Aorta (tissue), 5 donors: Measurements from ENCODE around the gene PIAS1. TPM values are rescaled to one million over a fixed set of nuclear protein-coding genes. Genes with fewer than 3 reads are reported as not detected.
"Not testable (repeated sequence)": the region's sequence is repeated elsewhere in the genome, so short reads cannot be mapped to it uniquely, and the experiment has no call there.

Source experiments
- ATAC-seq: fragments of 200-7000 bp; cut with Tn5 transposase; one replicate; pipeline ENCODE4 v1.9.1; 2022; ENCODE audit warnings: moderate library complexity; ENCODE audit not compliant: low FRiP score
- DNase-seq, 2 donors: peaks; one replicate each; pipeline ENCODE4 v3.0.0-alpha.2; 2020
- H3K27ac ChIP-seq, 2 donors: one replicate each; pipeline ENCODE4 v1.5.1; 2013; ENCODE audit warnings: low read length in 2 of 2, mild to moderate bottlenecking in 2 of 2, moderate library complexity in 2 of 2, control low read depth in 1 of 2, inconsistent platforms in 1 of 2, low read depth in 1 of 2
- H3K27me3 ChIP-seq, 2 donors: one replicate each; pipeline ENCODE4 v1.6.1; 2013; ENCODE audit warnings: control low read depth in 1 of 2, low read length in 1 of 2, mild to moderate bottlenecking in 1 of 2, moderate library complexity in 1 of 2; ENCODE audit not compliant: insufficient read depth in 2 of 2, control insufficient read depth in 1 of 2
- H3K36me3 ChIP-seq, 2 donors: one replicate each; pipeline ENCODE4 v1.6.1; 2013; ENCODE audit warnings: control low read depth in 1 of 2, low read length in 1 of 2, mild to moderate bottlenecking in 1 of 2; ENCODE audit not compliant: insufficient read depth in 2 of 2, control insufficient read depth in 1 of 2
- H3K4me1 ChIP-seq, 2 donors: one replicate each; pipeline ENCODE4 v1.6.1; 2013; ENCODE audit warnings: low read length in 2 of 2, control low read depth in 1 of 2, mild to moderate bottlenecking in 1 of 2, moderate library complexity in 1 of 2; ENCODE audit not compliant: insufficient read depth in 2 of 2, control insufficient read depth in 1 of 2
- H3K4me3 ChIP-seq, 2 donors: one replicate each; pipeline ENCODE4 v1.5.1; 2013; ENCODE audit warnings: low read length in 2 of 2, control low read depth in 1 of 2, mild to moderate bottlenecking in 1 of 2
- H3K9me3 ChIP-seq: one replicate; pipeline ENCODE4 v1.6.1; 2013; ENCODE audit warnings: mild to moderate bottlenecking, low read length; ENCODE audit not compliant: control insufficient read depth
- WGBS, 2 donors: extraction: QIAGEN DNeasy Blood & Tissue Kit; methylation state at CpG; one replicate each; pipeline ENCODE4 v1.1.7; 2013; 5-methylcytosine and 5-hydroxymethylcytosine counted together
- intact Hi-C, 2 donors: fragments of 100-400 bp; cut with DNase I; formaldehyde crosslinking; loops; one replicate each; pipeline versions ENCODE4 v1.14.2 to v1.15.0; 2022
- polyA plus RNA-seq, 2 donors: library from polyadenylated mRNA; stranded (reverse); fragments of 200-250 nt; gene quantifications; one replicate each; pipeline ENCODE4 v1.2.3, GENCODE V29; 2013
- total RNA-seq, 2 donors: library from RNA; stranded (reverse); fragmentation: NEBNext Ultra II Directional; extraction: Animal tissue kit (Norgen Biotek cat#: 25700); gene quantifications; one replicate each; pipeline ENCODE4 v1.2.1, GENCODE V29; 2021
- donor health status: healthy with polysubstance abuse.
- donor health status: Bipolar disorder and iron deficiency.
- donor health status: DM: no; HTN: no; CAD: no.
- donor health status: DM: no; HTN: no; CAD: no.
- donor health status: DM: yes; HTN: yes; CAD: no.

PIAS1 gene
- total and polyA plus RNA-seq, 4 donors, result 7.0 to 62.9 (median 28.5) TPM

DNA sequence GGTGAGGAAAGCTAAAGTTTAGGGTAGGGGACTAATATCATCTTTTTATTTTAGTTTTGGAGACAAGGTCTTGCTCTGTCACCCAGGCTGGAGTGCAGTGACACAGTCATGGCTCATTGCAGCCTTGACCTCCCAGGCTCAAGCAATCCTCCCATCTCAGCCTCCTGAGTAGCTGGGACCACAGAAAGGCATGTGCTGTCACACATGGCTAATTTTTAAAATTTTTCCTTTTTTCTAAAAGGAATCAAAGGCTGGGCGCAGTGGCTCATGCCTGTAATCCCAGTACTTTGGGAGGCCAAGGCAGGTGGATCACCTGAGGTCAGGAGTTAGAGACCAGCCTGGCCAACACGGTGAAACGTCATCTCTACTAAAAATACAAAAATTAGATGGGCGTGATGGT, 171.3 kb downstream of the PIAS1 start:
- H3K4me3 ChIP-seq, H3K27me3 ChIP-seq, DNase-seq, ATAC-seq, H3K4me1 ChIP-seq, intact Hi-C loops, H3K36me3 ChIP-seq, H3K27ac ChIP-seq, H3K9me3 ChIP-seq: not testable (repeated sequence)
- 95 to 96% methylated on average over 4 of the region's 4 CpGs for WGBS, 2 donors

DNA sequence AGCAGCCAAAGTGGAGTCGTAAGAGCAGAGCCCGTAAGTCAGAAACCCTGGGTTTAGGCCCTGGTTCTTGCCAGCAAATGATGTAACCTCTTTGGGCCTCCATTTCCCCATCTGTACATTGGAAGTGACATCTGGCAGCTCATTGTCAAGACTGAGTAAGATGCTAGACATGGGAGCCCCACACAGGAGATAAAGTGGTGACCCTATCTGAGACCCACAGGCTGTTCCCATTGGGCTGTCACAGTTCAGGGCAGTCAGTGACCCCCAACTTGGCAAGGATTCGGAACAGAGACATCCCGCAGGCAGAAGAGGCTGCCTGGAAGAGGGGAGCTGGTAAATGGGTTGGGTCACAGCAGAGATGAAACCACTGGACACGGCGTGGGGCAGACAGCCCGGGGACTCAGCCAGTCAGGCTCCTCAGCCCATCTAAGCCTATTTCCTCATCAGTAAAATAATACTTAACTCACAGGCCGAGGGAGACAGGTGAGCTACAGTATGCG, 173.6 kb downstream of the PIAS1 start:
- Histone ChIP-seq H3K27me3 (no peaks in the 10 kb centered on the region), H3K4me3 (no peak overlapping the region), H3K27ac (no peak overlapping the region), H3K9me3 (no peaks in the 10 kb centered on the region), H3K4me1 (no peaks in the 10 kb centered on the region), H3K36me3 (no peaks in the 10 kb centered on the region)
- DNase-seq (peak in 1 of 2 donors; percentile 68), ATAC-seq (no peak)
- WGBS, 2 donors, result 87 to 91% methylated on average over 9 of the region's 9 CpGs
- intact Hi-C loops, result no loop called here

DNA sequence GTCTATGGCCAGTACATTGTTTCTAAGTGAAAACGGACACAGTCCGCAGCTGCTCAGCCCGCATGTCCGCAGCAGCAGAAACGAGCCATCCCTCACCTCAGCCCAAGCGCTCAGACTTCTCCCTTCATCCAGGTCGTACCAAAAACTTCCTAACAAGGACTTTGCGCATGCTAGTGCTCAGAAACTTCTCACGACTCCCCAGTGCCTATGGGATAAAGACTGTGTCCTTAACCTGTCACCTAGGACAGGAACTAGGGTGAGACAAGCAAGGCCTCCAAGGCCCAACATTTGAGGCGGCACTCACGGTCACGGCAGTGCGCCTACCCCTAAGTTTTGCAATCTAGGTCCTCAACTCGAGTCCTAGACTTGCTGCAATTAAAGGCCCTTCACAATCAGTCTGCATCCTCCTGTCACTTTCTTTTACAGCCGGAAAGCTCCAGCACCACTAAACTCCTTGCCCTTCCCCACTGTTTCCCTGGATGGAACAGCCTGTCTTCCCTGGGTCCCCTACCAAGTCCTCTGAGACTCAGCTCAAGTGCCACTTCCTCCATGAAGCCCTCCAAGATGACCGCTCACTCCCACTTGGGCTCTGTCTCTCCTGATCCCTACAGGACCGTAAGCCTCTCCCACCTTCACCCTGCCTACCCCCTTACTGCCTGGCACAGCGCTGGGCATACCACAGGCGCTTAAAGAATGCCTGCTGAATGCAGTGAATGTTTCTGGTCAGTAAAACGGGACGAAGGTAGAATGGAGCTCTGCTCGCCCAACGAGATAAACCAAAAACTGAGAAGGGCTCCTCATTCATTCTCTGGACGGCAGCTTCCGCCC, 174.2 kb downstream of the PIAS1 start:
- Histone ChIP-seq H3K4me3 (peak overlapping the region; percentile 71 to 81), H3K27ac (no peak overlapping the region), H3K9me3 (no peaks in the 10 kb centered on the region), H3K4me1 (no peaks in the 10 kb centered on the region), H3K36me3 (no peaks in the 10 kb centered on the region), H3K27me3 (no peaks in the 10 kb centered on the region)
- 50 to 52% methylated on average over 25 of the region's 25 CpGs for WGBS, 2 donors
- intact Hi-C loops, result no loop called here
- no peak for ATAC-seq
- peak in 1 of 2 donors; percentile 57 for DNase-seq

DNA sequence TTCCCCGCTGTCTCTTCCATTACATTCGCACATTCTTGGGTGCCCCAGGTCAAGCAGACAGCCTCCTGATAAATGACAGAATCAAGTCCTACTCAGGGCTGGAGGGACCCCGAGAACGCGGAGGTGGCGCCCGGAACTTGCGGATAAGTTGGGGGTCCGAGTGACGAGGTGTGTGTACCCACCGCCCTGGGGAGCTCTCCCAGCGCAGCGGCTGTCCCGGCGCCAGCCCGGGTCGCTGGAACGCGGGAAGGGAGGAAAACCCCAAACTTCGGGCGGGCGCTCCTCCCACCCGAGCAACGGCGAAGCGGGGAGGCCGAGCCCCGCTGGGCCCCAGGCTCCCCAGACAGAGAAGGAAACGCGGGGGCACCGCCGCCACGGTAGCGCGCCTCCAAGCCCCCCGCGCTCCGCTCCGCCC, 174.9 kb downstream of the PIAS1 start:
- H3K9me3 ChIP-seq, result no peaks in the 10 kb centered on the region
- DNase-seq (no peak), ATAC-seq (no peak)
- H3K4me3 ChIP-seq, result peak overlapping the region; percentile 71 to 81
- no peaks in the 10 kb centered on the region for H3K4me1 ChIP-seq
- H3K27me3 ChIP-seq, result no peaks in the 10 kb centered on the region
- H3K36me3 ChIP-seq, result no peaks in the 10 kb centered on the region
- WGBS, 2 donors, result 0 to 1% methylated on average over 21 to 39 of the region's 39 CpGs
- no peak overlapping the region for H3K27ac ChIP-seq
- intact Hi-C loops, result no loop called here

DNA sequence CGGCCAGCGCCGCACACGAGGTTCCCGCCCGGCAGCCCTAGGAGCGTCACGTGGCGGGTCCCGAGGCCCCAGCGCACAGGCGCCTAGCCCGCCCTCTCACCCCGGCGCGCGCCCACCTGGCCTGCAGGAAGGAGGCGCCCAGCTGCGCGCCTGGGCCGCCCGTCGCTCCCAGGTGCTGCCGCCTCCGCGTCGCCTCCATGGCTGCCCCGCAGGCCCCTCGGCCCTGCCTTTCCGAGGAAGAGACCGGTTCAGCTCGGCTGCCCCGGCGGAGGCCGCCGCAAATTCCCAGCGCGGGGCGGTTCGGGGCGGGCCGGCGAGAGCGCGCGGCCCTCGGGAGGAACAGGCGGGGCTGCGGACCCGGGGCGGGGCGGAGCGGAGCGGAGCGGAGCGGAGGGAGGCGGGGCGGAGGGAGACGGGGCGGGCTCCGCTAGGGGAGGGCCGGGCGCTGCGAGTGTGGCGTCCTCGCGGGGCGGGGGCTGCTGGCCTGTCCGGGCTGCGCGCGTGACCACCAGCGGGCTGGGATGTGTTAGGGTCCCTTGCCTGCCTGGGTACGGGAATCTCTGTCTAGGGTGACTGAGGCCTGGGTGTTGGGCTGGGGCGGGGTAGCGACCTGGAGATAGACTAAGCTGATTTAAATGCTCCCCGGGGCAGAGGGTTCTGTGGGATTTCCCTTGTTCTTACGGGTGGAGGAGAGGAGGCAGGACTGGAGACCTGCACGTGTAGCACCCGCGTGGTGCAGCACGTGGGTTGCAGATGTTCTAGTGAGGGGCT, 175.5 kb downstream of the PIAS1 start, which contains the start of gene CLN6:
TSS of gene CLN6 (minus strand) at position 343 of the 771 bp plus-strand sequence. CDS start at position 199, 144 bp downstream.
- Histone ChIP-seq H3K27me3 (no peaks in the 10 kb centered on the region), H3K36me3 (no peaks in the 10 kb centered on the region), H3K4me3 (peak within 1 kb of the TSS; percentile 71 to 81), H3K4me1 (no peaks in the 10 kb centered on the region), H3K9me3 (no peaks in the 10 kb centered on the region), H3K27ac (no peak within 1 kb of the TSS)
- intact Hi-C loops, result no loop called here
- ATAC-seq (peak; percentile 96), DNase-seq (peak; percentile 90 to 94)
- 0 to 1% methylated on average over 30 to 82 of the region's 82 CpGs for WGBS, 2 donors

DNA sequence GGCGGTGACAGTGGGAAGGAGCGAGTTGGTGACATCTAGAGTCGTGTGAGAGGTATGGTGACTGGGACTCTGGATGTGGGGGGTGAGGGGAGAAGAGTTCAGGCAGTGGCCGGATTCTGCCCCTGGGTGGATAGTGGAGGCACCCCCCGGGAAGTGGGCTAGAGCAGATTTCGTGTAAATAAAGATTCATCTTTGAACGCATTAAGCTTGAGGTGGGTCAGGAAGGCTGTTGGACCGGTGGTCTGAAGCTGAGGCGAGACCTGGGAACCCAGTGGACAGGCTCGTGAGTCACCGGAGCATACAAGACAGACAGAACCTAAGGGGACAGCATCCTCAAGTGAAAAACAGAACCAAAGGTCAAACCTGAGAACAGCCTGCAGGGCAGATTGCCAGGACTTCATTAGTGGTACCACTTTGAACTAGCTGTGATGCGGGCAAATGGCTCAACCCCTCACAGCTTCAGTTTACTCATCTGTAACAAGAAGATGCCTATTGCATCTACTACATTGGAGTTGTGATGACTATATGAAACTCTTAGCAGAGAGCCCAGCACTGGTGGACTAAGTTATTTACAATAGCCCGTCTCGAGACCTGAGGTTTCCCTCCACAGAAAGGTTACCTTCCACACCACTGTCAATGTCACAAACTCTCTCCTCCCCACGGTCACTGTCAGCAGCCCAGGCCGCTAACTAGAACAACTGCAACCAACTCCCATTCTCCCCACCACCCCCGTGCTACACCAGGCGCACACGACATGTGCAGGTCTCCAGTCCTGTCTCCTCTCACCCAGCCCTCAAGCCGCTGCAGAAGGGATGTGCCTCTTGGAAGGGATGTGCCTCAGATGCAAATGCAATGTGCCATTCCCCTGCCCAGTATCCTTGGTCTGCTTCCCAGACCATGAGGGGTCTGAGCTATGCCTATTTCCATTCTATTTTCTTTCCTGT, 176.3 kb downstream of the PIAS1 start:
- no peaks in the 10 kb centered on the region for H3K27me3 ChIP-seq
- H3K36me3 ChIP-seq, result no peaks in the 10 kb centered on the region
- DNase-seq, result no peak
- ATAC-seq, result no peak
- H3K27ac ChIP-seq, result no peak overlapping the region
- 58 to 64% methylated on average over 20 of the region's 20 CpGs for WGBS, 2 donors
- H3K4me1 ChIP-seq, result no peaks in the 10 kb centered on the region
- H3K9me3 ChIP-seq, result no peaks in the 10 kb centered on the region
- H3K4me3 ChIP-seq, result peak overlapping the region in 1 of 2 donors; percentile 71
- intact Hi-C loops, result no loop called here

DNA sequence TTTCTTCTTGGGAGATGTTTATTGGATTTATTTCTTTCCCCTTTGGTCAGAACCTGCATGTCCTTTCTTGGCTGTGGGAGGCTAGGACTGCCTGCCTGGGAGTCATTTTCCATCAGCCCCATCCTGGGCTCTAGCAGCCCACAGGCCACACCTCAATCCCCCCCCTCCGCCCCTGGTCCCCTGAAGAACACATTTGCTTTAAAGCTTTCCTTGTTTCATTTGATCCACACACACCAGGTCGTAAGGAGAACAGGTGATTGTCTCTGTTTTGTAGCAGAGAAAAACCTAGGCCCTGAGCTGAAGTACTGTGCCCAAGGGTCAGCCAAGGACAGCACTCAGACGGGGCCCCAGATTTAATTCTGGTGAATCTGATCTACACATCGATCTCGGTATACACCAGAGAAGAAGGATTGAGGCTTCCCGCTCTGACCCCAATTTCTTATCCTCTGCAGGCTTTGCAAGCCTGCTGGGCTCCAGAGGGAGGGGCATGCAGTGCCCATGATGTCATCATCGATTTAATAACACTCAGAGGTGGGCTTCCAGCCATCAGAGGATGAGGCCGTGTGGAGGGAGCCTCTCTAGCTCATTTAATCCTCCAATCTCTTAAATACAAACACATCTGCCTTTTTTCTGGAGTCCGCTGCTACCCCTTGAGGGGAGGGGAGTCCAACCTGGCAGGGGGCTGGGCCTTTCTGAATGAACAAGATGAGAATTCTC, 177.1 kb downstream of the PIAS1 start:
- Histone ChIP-seq H3K27ac (no peak overlapping the region), H3K4me3 (no peak overlapping the region), H3K4me1 (no peaks in the 10 kb centered on the region), H3K27me3 (no peaks in the 10 kb centered on the region), H3K36me3 (no peaks in the 10 kb centered on the region), H3K9me3 (no peaks in the 10 kb centered on the region)
- intact Hi-C loops, result no loop called here
- DNase-seq (no peak), ATAC-seq (no peak)
- WGBS, 2 donors, result 80 to 81% methylated on average over 9 of the region's 9 CpGs
